HG03039 (cell line): ENCODE data around the gene KIF18B.

Experiments used
- ATAC-seq: cut with Tn5 transposase; IDR thresholded peaks from one replicate; pipeline ENCODE4 v1.9.1; 2021; ENCODE audit warnings: mild to moderate bottlenecking, moderate library complexity; ENCODE audit not compliant: unreplicated experiment

The KIF18B gene

GRCh38 chr17:44884941-44885340, 62.6 kb downstream of the KIF18B start:
- no peak for ATAC-seq

- no peak for ATAC-seq
These were observed 66.4 kb downstream of the KIF18B start for GRCh38 chr17:44881145-44881544.

GRCh38 chr17:44880062-44880461, 67.5 kb downstream of the KIF18B start:
- no peak for ATAC-seq

GRCh38 chr17:44879376-44879775, 68.2 kb downstream of the KIF18B start:
- ATAC-seq = no peak

- ATAC-seq = no peak
These were observed 68.8 kb downstream of the KIF18B start for GRCh38 chr17:44878627-44879221.

- no peak for ATAC-seq
These were observed 70.5 kb downstream of the KIF18B start for GRCh38 chr17:44877121-44877520.

GRCh38 chr17:44875761-44876160, 71.8 kb downstream of the KIF18B start:
- no peak for ATAC-seq
